Sigmoid colon (tissue), 4 donors: ENCODE results near the gene ADARB2.

Experiments
- CTCF ChIP-seq, 4 experiments: fragments of 450-650 bp in 3 of 4; fragments of 200-600 bp in 1 of 4; IDR thresholded peaks; one replicate each; pipeline ENCODE4 v1.5.1; 2016 to 2019; ENCODE audit warnings: antibody characterized with exemption in 4 of 4, mild to moderate bottlenecking in 3 of 4, moderate library complexity in 2 of 4
- POLR2A ChIP-seq, 2 donors: fragments of 450-650 bp; IDR thresholded peaks; one replicate each; pipeline ENCODE4 v1.6.1; 2016; ENCODE audit warnings: antibody characterized with exemption in 2 of 2, mild to moderate bottlenecking in 2 of 2, moderate library complexity in 2 of 2
- POLR2AphosphoS5 ChIP-seq, 4 donors: sonication (generic); formaldehyde crosslinking; IDR thresholded peaks; one replicate each; pipeline ENCODE4 v1.6.1; 2017; ENCODE audit warnings: antibody characterized with exemption in 4 of 4

- TF ChIP-seq POLR2A (IDR thresholded peaks at IDR 0.05) (no peak), CTCF (IDR thresholded peaks at IDR 0.05) (no peak), POLR2AphosphoS5 (IDR thresholded peaks at IDR 0.05) (no peak)
Measured at GRCh38 chr10:1216574-1217236, 520.6 kb downstream of the ADARB2 start.
